CD4-positive, alpha-beta T cell treated with Interleukin-4 for 4 hours (primary cell): Measurements from ENCODE around the gene RHBDD1.
A peak's percentile ranks its signal among the peaks of the same experiment; 100 is the strongest.

Experiments
- DNase-seq: peaks from one replicate; pipeline ENCODE4 v3.0.0-alpha.2; 2020

Gene RHBDD1

GRCh38 chr2:226994775-226995174 is 158.9 kb downstream of the RHBDD1 start:
- DNase-seq = no peak

GRCh38 chr2:226995625-226996041 is 159.8 kb downstream of the RHBDD1 start:
- no peak for DNase-seq

- DNase-seq = no peak
Observed at GRCh38 chr2:226999661-227000060, 163.8 kb downstream of the RHBDD1 start.

GRCh38 chr2:227000123-227000522 is 164.3 kb downstream of the RHBDD1 start:
- no peak for DNase-seq

- no peak for DNase-seq
Observed at GRCh38 chr2:227004482-227004881, 168.6 kb downstream of the RHBDD1 start.

GRCh38 chr2:227006189-227006897 is 170.5 kb downstream of the RHBDD1 start:
- no peak for DNase-seq

- DNase-seq = no peak
Observed at GRCh38 chr2:227007148-227007547, 171.3 kb downstream of the RHBDD1 start.

- DNase-seq = no peak
Observed at GRCh38 chr2:227007940-227008339, 172.1 kb downstream of the RHBDD1 start.

- no peak for DNase-seq
Observed at GRCh38 chr2:227010433-227010832, 174.6 kb downstream of the RHBDD1 start.

GRCh38 chr2:227013330-227013729 is 177.5 kb downstream of the RHBDD1 start:
- no peak for DNase-seq

GRCh38 chr2:227013881-227014280 is 178.0 kb downstream of the RHBDD1 start:
- DNase-seq = no peak

- no peak for DNase-seq
Observed at GRCh38 chr2:227016894-227017293, 181.0 kb downstream of the RHBDD1 start.

- no peak for DNase-seq
Observed at GRCh38 chr2:227020416-227020815, 184.6 kb downstream of the RHBDD1 start.

- DNase-seq = no peak
Observed at GRCh38 chr2:227022608-227023007, 186.8 kb downstream of the RHBDD1 start.

- DNase-seq = no peak
Observed at GRCh38 chr2:227025510-227025909, 189.7 kb downstream of the RHBDD1 start.

GRCh38 chr2:227029426-227030105 is 193.7 kb downstream of the RHBDD1 start:
- DNase-seq = no peak

GRCh38 chr2:227030789-227031188 is 194.9 kb downstream of the RHBDD1 start:
- no peak for DNase-seq

- no peak for DNase-seq
Observed at GRCh38 chr2:227031379-227031778, 195.5 kb downstream of the RHBDD1 start.

GRCh38 chr2:227033471-227034148 is 197.8 kb downstream of the RHBDD1 start:
- DNase-seq = peak; percentile 8

GRCh38 chr2:227035711-227036367 is 200.0 kb downstream of the RHBDD1 start:
- no peak for DNase-seq

GRCh38 chr2:227036527-227036926 is 200.7 kb downstream of the RHBDD1 start:
- no peak for DNase-seq

GRCh38 chr2:227038550-227039189 is 202.8 kb downstream of the RHBDD1 start:
- no peak for DNase-seq

- no peak for DNase-seq
Observed at GRCh38 chr2:227043981-227044380, 208.1 kb downstream of the RHBDD1 start.
